Effector memory CD8-positive, alpha-beta T cell (primary cell): ENCODE results near the gene CDH4.
"Not testable (repeated sequence)": the region's sequence is repeated elsewhere in the genome, so short reads cannot be mapped to it uniquely, and the experiment has no call there.

Experiments used
- ATAC-seq: fragments of 150-1000 bp; cut with Tn5 transposase; replicated peaks from 2 replicates; pipeline ENCODE4 v1.10.0; 2021; ENCODE audit warnings: mild to moderate bottlenecking, moderate library complexity
- DNase-seq, 3 experiments: peaks; one replicate each; pipeline ENCODE4 v3.0.0; 2021
- H3K27ac Mint-ChIP-seq, 2 donors: one replicate each; pipeline ENCODE4 v1.8.0; 2022; ENCODE audit warnings: mild to moderate bottlenecking in 2 of 2, mixed read lengths in 2 of 2, moderate library complexity in 2 of 2
- H3K27me3 Mint-ChIP-seq, 2 donors: one replicate each; pipeline ENCODE4 v1.8.0; 2022; ENCODE audit warnings: mixed read lengths in 2 of 2
- H3K36me3 Mint-ChIP-seq: one replicate; pipeline ENCODE4 v1.8.0; 2022; ENCODE audit warnings: mild to moderate bottlenecking, moderate library complexity, mixed read lengths; ENCODE audit not compliant: insufficient read depth
- H3K4me1 Mint-ChIP-seq, 2 donors: one replicate each; pipeline ENCODE4 v1.8.0; 2022; ENCODE audit warnings: low read depth in 2 of 2, mixed read lengths in 2 of 2
- H3K4me3 Mint-ChIP-seq, 2 donors: one replicate each; pipeline ENCODE4 v1.8.0; 2022; ENCODE audit warnings: mild to moderate bottlenecking in 2 of 2, mixed read lengths in 2 of 2, moderate library complexity in 2 of 2
- H3K9me3 Mint-ChIP-seq, 2 donors: one replicate each; pipeline ENCODE4 v1.8.0; 2022; ENCODE audit warnings: mixed read lengths in 2 of 2

Gene CDH4

DNA sequence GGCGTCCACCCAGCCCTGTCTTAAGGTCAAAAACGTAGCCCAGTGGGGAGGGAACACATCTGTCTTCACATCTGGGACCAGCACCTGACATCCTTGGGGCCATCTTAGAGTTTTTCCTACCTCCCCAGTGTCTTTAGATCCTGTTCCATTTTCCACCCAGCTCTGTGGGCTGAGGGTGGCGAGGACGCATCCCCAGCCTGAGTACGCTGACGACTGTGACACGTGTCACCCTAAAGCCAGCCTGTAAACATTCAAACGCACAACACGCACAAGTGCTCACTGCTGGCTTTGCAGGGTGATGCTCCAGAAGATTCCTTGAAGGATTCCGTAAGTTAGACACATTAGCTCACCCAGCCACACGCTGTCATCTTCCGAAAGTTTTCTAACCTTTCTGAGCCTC is 597.8 kb downstream of the CDH4 start:
- DNase-seq (no peak), ATAC-seq (no peak)
- Mint-ChIP-seq H3K4me1 (no peaks in the 10 kb centered on the region), H3K27me3 (peaks cover 14 to 28% of the 10 kb centered on the region in 2 donors), H3K4me3 (no peak overlapping the region), H3K36me3 (no peaks in the 10 kb centered on the region), H3K9me3 (peaks cover 0 to 1% of the 10 kb centered on the region in 2 donors), H3K27ac (no peak overlapping the region)

DNA sequence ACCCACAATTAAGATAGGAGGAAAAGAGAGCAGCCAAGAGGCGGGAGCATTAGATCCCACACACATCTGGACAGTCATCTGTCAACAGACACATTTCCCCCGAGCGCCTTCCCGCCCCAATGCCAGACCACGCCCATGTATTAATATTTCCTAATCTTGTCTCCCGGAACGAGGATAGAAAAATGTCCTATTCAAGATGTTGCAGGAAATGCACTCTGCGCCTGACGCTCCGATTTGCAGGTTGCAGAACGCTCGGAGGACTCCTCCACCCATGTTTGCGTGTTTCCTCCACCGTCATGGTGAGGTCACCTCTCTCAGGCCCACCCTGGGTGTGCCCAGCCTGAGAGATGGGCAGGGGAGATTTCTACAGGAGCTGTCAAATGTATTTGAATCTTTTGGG is 598.4 kb downstream of the CDH4 start:
- DNase-seq (no peak), ATAC-seq (no peak)
- H3K4me1 Mint-ChIP-seq, result no peaks in the 10 kb centered on the region
- H3K4me3 Mint-ChIP-seq, result no peak overlapping the region
- H3K9me3 Mint-ChIP-seq, result peaks cover 0 to 1% of the 10 kb centered on the region in 2 donors
- peaks cover 14 to 26% of the 10 kb centered on the region in 2 donors for H3K27me3 Mint-ChIP-seq
- no peak overlapping the region for H3K27ac Mint-ChIP-seq
- no peaks in the 10 kb centered on the region for H3K36me3 Mint-ChIP-seq

DNA sequence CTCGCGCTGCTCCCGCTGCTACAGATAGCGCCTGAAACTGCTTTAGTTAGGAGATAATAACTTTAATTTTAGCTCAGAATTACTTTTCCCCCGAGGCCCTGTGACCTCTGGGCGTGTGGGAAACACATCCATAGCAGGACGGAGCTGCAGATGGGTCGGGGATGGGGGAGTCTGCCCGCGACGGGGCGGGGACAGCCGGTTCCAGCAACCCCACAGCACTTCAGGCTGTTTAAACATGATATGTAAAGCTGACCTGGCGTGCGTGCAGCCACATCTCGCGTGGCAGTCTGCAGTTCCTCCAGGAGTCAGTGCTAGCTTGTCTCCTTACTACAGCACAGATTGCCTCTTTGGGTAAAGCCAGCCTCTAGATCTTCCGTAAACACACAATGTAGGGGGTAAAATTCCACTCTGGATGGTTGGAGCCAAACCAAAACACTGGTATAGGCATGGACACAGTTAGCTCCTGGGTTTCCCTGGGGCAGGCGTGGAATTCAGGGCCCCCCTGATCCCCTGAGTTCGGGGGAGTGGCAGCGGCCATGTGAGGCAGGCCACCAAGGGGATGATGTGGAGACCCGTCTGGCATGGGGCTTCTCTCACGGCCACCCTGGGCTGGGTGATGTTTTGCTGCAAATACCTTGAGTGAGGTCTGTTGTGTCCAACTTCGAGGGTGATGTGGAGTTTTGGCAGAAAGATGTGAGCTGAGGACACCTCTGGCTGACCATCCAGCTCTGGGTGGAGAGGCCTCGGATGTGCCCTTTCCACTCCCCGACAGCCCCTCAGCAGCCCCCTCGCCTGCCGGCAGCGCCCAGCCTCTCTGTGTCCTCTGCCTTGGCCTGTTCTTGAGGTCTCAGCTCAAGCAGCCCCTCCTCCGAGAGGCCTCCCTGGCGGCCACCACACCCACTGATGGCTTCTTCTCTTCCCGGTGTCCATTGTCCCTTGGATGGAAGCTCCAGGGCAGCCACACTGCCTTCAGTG is 599.2 kb downstream of the CDH4 start:
- Mint-ChIP-seq H3K27me3 (peaks cover 12 to 26% of the 10 kb centered on the region in 2 donors), H3K4me1 (no peaks in the 10 kb centered on the region), H3K9me3 (peaks cover 0 to 1% of the 10 kb centered on the region in 2 donors), H3K27ac (no peak overlapping the region), H3K36me3 (no peaks in the 10 kb centered on the region), H3K4me3 (no peak overlapping the region)
- no peak for ATAC-seq
- no peak for DNase-seq

DNA sequence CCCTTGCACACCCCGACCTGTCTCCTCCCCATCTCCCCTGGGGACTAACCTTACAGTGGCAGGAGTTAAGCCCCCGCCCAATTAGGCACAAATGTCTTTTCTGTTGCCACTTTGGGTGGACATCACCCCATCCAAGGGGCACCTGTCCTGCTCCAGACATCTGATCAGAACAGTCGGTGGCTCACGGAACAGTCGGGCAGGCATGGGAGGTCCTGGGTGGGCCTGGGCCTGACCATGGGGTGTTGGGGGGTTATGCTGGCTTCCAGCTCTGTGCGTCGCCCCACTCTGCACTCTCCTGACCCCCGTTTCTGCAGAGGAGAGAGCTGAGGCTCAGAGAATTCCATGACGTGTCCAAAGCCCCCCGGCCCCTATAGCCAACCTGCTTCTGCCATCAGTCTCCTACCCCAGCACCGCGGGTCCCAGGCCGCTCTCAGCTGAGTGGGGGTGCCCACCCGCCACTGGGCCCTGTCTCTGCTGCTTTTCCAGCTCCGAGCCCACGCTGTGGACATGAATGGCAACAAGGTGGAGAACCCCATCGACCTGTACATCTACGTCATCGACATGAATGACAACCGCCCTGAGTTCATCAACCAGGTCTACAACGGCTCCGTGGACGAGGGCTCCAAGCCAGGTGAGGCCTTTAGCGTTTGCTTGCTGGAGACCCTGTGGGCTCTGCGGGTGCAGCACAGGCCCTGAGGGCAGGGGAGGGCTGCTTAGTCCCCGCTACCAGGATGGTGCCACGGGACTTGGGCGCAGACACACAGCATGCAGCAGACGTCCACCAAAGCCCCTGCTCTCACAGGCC is 600.4 kb downstream of the CDH4 start:
- ATAC-seq (no peak), DNase-seq (no peak)
- peaks cover 2 to 26% of the 10 kb centered on the region in 2 donors for H3K27me3 Mint-ChIP-seq
- H3K4me3 Mint-ChIP-seq, result no peak overlapping the region
- H3K36me3 Mint-ChIP-seq, result no peaks in the 10 kb centered on the region
- H3K27ac Mint-ChIP-seq, result no peak overlapping the region
- peaks cover 0 to 1% of the 10 kb centered on the region in 2 donors for H3K9me3 Mint-ChIP-seq
- H3K4me1 Mint-ChIP-seq, result no peaks in the 10 kb centered on the region

DNA sequence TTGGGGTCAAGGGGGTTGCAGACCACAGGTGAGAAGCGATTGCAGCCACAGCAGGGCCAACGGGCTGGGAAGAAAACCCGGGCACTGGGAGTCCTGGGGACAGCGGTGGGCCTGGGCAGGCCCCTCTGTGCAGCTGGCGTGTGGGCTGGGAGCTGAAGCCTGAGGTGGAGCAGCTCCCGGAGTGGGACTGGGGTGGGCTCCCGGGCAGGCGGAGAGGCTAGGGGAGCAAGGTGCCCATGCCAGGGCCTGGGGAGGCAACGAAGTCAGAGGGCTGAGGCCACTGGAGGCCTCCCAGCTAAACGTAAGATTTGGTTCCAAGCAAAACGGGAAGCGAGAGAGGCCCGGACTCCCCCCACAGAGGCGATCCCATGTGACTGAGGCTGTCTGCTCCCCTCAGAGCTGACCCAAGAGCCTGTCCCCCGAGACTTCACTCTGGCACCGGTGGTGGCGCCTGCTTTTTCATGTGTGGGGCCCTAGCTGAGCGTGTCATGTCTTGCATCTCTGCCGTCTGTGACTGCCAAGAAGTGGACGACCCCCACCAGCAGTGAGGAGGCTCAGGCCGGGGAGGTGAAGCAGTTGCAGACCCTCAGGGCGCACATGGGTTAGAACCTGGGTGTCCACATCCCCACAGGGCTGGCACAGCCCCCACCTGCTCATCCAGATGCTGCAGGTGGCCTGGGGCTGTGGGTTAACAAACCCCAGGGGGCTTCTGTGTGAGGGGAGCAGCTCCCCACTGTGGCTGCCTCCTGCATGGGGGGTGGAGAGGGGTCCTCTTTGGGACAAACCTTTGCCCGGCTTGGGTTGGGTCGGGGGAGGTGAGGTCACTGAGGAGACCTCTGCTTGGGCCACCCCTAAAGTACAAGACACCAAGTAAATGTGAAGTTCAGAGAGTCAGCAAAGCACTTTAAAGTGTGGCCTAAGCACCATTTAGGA is 601.3 kb downstream of the CDH4 start:
- Mint-ChIP-seq H3K9me3 (no peaks in the 10 kb centered on the region), H3K27me3 (peaks cover 0 to 26% of the 10 kb centered on the region in 2 donors), H3K4me1 (no peaks in the 10 kb centered on the region), H3K27ac (no peak overlapping the region), H3K4me3 (no peak overlapping the region), H3K36me3 (no peaks in the 10 kb centered on the region)
- ATAC-seq (no peak), DNase-seq (no peak)

DNA sequence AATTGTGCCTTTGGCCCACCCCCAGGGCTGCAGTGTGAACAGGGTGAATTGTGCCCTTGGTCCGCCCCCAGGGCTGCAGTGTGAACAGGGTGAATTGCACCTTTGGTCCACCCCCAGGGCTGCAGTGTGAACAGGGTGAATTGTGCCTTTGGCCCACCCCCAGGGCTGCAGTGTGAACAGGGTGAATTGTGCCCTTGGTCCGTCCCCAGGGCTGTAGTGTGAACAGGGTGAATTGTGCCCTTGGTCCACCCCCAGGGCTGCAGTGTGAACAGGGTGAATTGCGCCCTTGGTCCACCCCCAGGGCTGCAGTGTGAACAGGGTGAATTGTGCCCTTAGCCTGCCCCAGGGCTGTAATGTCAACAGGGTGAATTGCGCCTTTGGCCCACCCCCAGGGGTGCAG is 602.5 kb downstream of the CDH4 start:
- not testable (repeated sequence) for H3K36me3 Mint-ChIP-seq, H3K4me1 Mint-ChIP-seq, H3K9me3 Mint-ChIP-seq, ATAC-seq, H3K4me3 Mint-ChIP-seq, DNase-seq, H3K27ac Mint-ChIP-seq
- peaks cover 0 to 26% of the 10 kb centered on the region in 2 donors for H3K27me3 Mint-ChIP-seq

DNA sequence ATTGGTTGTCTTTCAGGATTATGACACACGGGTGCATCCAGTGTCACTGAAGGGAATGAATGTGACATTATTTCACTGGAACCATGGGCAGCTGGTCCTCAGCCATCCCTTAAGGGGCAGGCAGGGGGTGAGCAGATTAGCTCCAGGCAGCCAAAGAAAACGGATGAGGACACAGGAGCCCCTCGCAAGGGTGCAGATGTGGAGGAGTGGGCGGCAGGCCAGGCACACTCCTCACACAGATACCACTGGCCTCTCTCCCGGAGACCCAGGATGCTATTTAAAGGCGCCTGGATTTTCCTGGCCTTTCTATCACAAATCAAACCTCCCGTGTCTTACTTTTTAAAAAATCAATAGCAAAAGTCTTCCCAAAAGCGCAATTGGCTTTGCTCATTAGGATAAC is 603.2 kb downstream of the CDH4 start:
- Mint-ChIP-seq H3K27ac (no peak overlapping the region), H3K27me3 (peaks cover 0 to 22% of the 10 kb centered on the region in 2 donors), H3K4me3 (no peak overlapping the region), H3K9me3 (no peaks in the 10 kb centered on the region), H3K4me1 (no peaks in the 10 kb centered on the region), H3K36me3 (no peaks in the 10 kb centered on the region)
- no peak for ATAC-seq
- DNase-seq, result no peak

DNA sequence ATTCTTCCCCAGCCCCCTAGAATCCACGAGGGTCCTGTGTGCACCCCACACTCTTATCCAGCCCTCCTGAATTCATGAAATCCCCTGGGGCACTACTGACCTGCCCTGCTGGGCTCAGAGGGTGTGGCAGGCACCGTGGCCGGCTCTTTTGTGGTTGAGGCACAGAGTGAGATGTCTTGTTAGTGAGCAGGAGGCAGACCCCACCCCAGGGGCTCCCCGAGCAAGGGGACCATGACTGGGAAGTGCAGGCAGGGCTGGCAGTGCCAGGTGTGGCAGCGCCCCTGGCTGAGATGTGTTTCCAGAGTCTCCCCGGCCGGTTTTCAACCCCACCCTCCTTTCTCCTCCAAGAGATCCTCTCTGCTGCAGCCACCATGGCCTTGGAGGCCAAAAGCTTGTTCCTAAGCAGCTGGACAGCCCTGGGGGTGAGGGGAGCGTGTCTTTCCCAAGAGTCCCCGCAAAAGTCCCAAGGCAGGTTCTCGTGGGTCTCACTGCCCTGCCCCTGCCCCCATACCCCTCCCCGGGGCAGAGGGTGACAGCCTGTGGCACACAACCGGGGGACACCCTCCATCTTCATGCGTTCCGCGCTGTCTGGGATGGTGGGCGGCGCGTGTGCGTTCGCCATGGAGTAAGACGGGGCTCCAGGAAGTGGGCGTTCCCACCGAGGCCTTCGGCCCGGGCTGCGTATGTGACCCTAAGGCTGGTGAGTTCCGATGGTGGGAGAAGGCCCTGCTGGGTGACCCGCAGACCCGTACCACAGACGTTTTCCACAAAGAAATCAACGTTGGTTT is 604.8 kb downstream of the CDH4 start:
- H3K27me3 Mint-ChIP-seq, result peaks cover 0 to 8% of the 10 kb centered on the region in 2 donors
- H3K9me3 Mint-ChIP-seq, result no peaks in the 10 kb centered on the region
- H3K4me3 Mint-ChIP-seq, result no peak overlapping the region
- ATAC-seq, result no peak
- no peaks in the 10 kb centered on the region for H3K4me1 Mint-ChIP-seq
- no peak for DNase-seq
- no peaks in the 10 kb centered on the region for H3K36me3 Mint-ChIP-seq
- H3K27ac Mint-ChIP-seq, result no peak overlapping the region

DNA sequence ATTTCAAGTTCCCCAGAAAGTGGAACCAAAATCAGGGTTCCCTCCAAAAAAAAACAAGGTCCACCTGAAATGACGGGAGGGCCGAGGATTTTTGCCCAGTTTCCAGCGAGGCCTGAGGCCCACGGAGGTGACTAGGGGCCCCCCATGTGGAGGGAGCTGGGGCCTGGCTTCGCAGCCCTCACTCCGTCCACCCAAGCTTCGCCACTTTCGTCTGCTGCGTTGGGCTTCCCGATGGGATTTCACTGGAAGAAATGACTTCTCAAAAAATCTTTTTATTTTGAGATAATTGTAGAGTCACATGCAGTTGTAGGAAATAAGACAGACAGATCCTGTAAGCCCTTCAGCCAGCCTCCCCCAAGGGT is 605.3 kb downstream of the CDH4 start:
- Mint-ChIP-seq H3K27ac (no peak overlapping the region), H3K4me3 (no peak overlapping the region), H3K36me3 (no peaks in the 10 kb centered on the region), H3K4me1 (no peaks in the 10 kb centered on the region), H3K9me3 (no peaks in the 10 kb centered on the region), H3K27me3 (peaks cover 0 to 2% of the 10 kb centered on the region in 2 donors)
- no peak for DNase-seq
- ATAC-seq, result no peak

DNA sequence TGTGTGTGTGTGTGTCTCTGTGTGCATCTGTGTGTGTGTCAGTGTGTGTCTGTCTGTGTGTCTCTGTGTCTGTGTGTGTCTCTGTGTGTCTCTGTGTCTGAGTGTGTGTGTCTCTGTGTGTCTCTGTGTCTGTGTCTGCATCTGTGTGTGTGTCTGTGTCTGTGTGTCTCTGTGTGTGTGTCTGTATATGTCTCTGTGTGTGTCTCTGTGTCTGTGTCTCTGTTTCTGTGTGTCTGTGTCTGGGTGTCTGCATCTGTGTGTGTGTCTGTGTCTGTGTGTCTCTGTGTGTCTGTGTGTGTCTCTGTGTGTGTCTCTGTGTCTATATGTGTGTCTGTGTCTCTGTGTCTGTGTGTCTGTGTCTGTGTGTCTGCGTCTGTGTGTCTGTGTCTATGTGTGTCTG is 605.8 kb downstream of the CDH4 start:
- no peak overlapping the region for H3K27ac Mint-ChIP-seq
- no peaks in the 10 kb centered on the region for H3K27me3 Mint-ChIP-seq
- no peak for DNase-seq
- no peaks in the 10 kb centered on the region for H3K9me3 Mint-ChIP-seq
- no peaks in the 10 kb centered on the region for H3K36me3 Mint-ChIP-seq
- no peaks in the 10 kb centered on the region for H3K4me1 Mint-ChIP-seq
- ATAC-seq, result no peak
- no peak overlapping the region for H3K4me3 Mint-ChIP-seq

DNA sequence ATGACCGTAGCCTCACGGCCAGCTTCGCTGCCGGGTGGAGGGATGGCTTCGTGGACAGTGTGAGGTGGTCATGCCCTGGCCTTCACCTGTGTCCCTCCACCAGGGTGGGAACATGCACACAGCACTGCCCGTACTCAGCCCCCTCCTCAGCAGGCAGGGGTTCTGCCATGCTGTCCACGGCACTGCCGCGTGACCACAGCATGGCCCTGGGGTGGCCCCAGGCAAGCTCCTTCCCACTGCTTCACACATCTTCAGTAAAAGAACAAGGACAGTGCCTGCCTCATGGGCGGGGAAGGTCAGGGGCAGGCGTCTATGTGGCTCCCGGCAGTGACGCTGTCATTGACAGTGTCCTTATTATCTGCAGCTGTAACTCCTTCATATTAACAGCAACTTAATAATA is 607.7 kb downstream of the CDH4 start:
- H3K36me3 Mint-ChIP-seq, result no peaks in the 10 kb centered on the region
- no peaks in the 10 kb centered on the region for H3K9me3 Mint-ChIP-seq
- H3K27ac Mint-ChIP-seq, result no peak overlapping the region
- DNase-seq (no peak), ATAC-seq (no peak)
- no peak overlapping the region for H3K4me3 Mint-ChIP-seq
- H3K4me1 Mint-ChIP-seq, result no peaks in the 10 kb centered on the region
- H3K27me3 Mint-ChIP-seq, result no peaks in the 10 kb centered on the region

DNA sequence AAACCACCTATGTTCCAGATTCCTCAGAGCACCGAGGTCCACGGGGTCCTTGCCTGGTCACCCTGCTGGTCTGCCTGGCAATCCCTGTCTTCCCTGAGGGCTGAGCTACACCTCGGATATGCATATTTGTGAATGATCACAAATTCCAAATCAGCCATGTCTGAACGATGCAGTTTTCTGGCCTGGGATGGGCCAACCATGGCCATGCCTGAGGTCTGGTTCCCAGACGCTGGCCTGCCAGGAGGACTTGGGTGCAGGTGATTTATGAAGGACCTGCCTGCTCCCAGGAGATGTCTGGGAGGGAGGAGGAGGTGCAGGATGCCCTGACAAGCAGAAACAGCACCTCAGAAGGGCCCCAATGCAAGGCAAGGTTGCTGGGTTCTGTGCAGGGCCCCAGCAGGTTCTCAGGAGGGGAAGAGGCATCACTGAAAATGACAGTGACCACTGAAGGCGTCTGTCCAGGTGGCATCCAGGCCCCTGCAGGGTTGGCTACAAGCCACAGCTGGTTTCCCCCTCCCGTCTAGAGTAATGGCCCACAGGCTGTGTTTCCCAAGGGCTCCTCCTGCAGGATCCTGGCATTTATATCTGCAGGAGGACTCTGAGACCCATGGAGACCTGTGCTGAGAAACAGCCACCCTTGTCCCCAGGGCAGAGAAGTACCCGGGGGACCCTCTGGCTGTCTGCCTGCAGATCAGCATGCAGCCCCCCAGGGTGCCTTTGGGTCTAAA is 608.4 kb downstream of the CDH4 start:
- no peak overlapping the region for H3K4me3 Mint-ChIP-seq
- H3K9me3 Mint-ChIP-seq, result peaks cover 4 to 6% of the 10 kb centered on the region in 2 donors
- no peaks in the 10 kb centered on the region for H3K36me3 Mint-ChIP-seq
- no peaks in the 10 kb centered on the region for H3K27me3 Mint-ChIP-seq
- H3K4me1 Mint-ChIP-seq, result no peaks in the 10 kb centered on the region
- H3K27ac Mint-ChIP-seq, result no peak overlapping the region
- no peak for DNase-seq
- no peak for ATAC-seq
